NCI-H2081 treated with DMSO at 0.1 percent for 48 hours (cell line): ENCODE data around the gene TMEM132D.
"Not testable (repeated sequence)": the region's sequence is repeated elsewhere in the genome, so short reads cannot be mapped to it uniquely, and the experiment has no call there.

Experiments used
- DNase-seq: peaks from one replicate; lab custom pipeline; 2025; lab: John Stamatoyannopoulos, UW

Gene TMEM132D

GRCh38 chr12:129237881-129238280, 665.9 kb downstream of the TMEM132D start:
- DNase-seq: no peak

- no peak for DNase-seq
These were observed 669.6 kb downstream of the TMEM132D start for GRCh38 chr12:129234209-129234608.

- no peak for DNase-seq
These were observed 672.3 kb downstream of the TMEM132D start for GRCh38 chr12:129231491-129231890.

GRCh38 chr12:129230995-129231394, 672.8 kb downstream of the TMEM132D start:
- no peak for DNase-seq

GRCh38 chr12:129226851-129227250, 677.0 kb downstream of the TMEM132D start:
- no peak for DNase-seq

- no peak for DNase-seq
These were observed 677.8 kb downstream of the TMEM132D start for GRCh38 chr12:129226005-129226404.

GRCh38 chr12:129215556-129215955, 688.3 kb downstream of the TMEM132D start:
- no peak for DNase-seq

GRCh38 chr12:129213551-129213950, 690.3 kb downstream of the TMEM132D start:
- no peak for DNase-seq

- DNase-seq: no peak
These were observed 691.8 kb downstream of the TMEM132D start for GRCh38 chr12:129211862-129212630.

GRCh38 chr12:129208566-129208965, 695.3 kb downstream of the TMEM132D start:
- no peak for DNase-seq

GRCh38 chr12:129207084-129207483, 696.7 kb downstream of the TMEM132D start:
- no peak for DNase-seq

GRCh38 chr12:129203456-129203855, 700.4 kb downstream of the TMEM132D start:
- no peak for DNase-seq

- DNase-seq: no peak
These were observed 701.6 kb downstream of the TMEM132D start for GRCh38 chr12:129202109-129202814.

- DNase-seq: no peak
These were observed 702.8 kb downstream of the TMEM132D start for GRCh38 chr12:129201029-129201428.

GRCh38 chr12:129200576-129200975, 703.2 kb downstream of the TMEM132D start:
- no peak for DNase-seq

- DNase-seq: no peak
These were observed 706.9 kb downstream of the TMEM132D start for GRCh38 chr12:129196927-129197326.

GRCh38 chr12:129195081-129195480, 708.7 kb downstream of the TMEM132D start:
- DNase-seq: no peak

- DNase-seq: no peak
These were observed 710.5 kb downstream of the TMEM132D start for GRCh38 chr12:129193263-129193871.

GRCh38 chr12:129190827-129191226, 713.0 kb downstream of the TMEM132D start:
- DNase-seq: no peak

- DNase-seq: not testable (repeated sequence)
These were observed 713.9 kb downstream of the TMEM132D start for GRCh38 chr12:129189879-129190278.

- DNase-seq: no peak
These were observed 716.9 kb downstream of the TMEM132D start for GRCh38 chr12:129186952-129187351.

- no peak for DNase-seq
These were observed 718.0 kb downstream of the TMEM132D start for GRCh38 chr12:129185855-129186254.
